Tibial nerve (tissue), 4 donors: ENCODE data around the gene NME3. TPM values are rescaled to one million over a fixed set of nuclear protein-coding genes. Genes with fewer than 3 reads are reported as not detected.

Experiments used
- DNase-seq, 2 donors: peaks; one replicate each; pipeline ENCODE4 v3.0.0-alpha.2; 2019; ENCODE audit warnings: low spot score in 2 of 2
- H3K27ac ChIP-seq, 4 donors: fragments of 200-600 bp; sonication (generic) in 3 of 4; one replicate each; pipeline ENCODE4 v1.5.1; 2017 to 2019; ENCODE audit warnings: mild to moderate bottlenecking in 1 of 4
- H3K27me3 ChIP-seq, 2 donors: fragments of 200-600 bp; sonication (generic) in 1 of 2; one replicate each; pipeline versions ENCODE4 v1.5.1 to v1.6.0; 2017 to 2019
- H3K36me3 ChIP-seq, 3 donors: fragments of 200-600 bp; sonication (generic); one replicate each; pipeline ENCODE4 v1.5.1; 2018 to 2019
- H3K4me1 ChIP-seq, 4 donors: fragments of 200-600 bp; sonication (generic) in 3 of 4; one replicate each; pipeline ENCODE4 v1.5.1; 2017 to 2019
- H3K4me3 ChIP-seq, 4 donors: fragments of 200-600 bp; sonication (generic) in 3 of 4; one replicate each; pipeline ENCODE4 v1.5.1; 2017 to 2019; ENCODE audit warnings: mild to moderate bottlenecking in 1 of 4, moderate library complexity in 1 of 4
- H3K9me3 ChIP-seq, 4 donors: fragments of 200-600 bp; sonication (generic) in 3 of 4; one replicate each; pipeline ENCODE4 v1.5.1; 2017 to 2019
- EP300 ChIP-seq, 2 donors: sonication (generic); formaldehyde crosslinking; IDR thresholded peaks; one replicate each; pipeline ENCODE4 v1.6.1; 2017; ENCODE audit warnings: antibody characterized with exemption in 2 of 2, mild to moderate bottlenecking in 1 of 2
- POLR2A ChIP-seq, 2 donors: fragments of 450-650 bp; IDR thresholded peaks; one replicate each; pipeline ENCODE4 v1.6.1; 2017; ENCODE audit warnings: antibody characterized with exemption in 2 of 2, mild to moderate bottlenecking in 2 of 2, moderate library complexity in 2 of 2
- WGBS, 2 donors: methylation state at CpG; one replicate each; pipeline ENCODE4 v1.1.5; 2018; 5-methylcytosine and 5-hydroxymethylcytosine counted together
- small RNA-seq: library from RNA; depleted of rRNA; stranded (forward); fragments of <200 nt; gene quantifications from one replicate; pipeline ENCODE3, GENCODE V24; 2016
- total RNA-seq, 4 donors: library from RNA; depleted of rRNA; stranded (reverse); fragments of >200 nt; gene quantifications; one replicate each; pipeline ENCODE4 v1.1.0, GENCODE V29; 2016
- TF ChIP-seq, protein P1 (sequence below), 5 experiments: fragments of 200-600 bp in 3 of 5; fragments of 450-650 bp in 2 of 5; sonication (generic) in 3 of 5; IDR thresholded peaks; one replicate each; pipeline ENCODE4 v1.5.1; 2016 to 2019; ENCODE audit warnings: antibody characterized with exemption in 5 of 5, mild to moderate bottlenecking in 3 of 5, moderate library complexity in 2 of 5

The NME3 gene
- total RNA-seq, 4 donors from 2014 or later: 113 to 198 (median 128) TPM

DNA sequence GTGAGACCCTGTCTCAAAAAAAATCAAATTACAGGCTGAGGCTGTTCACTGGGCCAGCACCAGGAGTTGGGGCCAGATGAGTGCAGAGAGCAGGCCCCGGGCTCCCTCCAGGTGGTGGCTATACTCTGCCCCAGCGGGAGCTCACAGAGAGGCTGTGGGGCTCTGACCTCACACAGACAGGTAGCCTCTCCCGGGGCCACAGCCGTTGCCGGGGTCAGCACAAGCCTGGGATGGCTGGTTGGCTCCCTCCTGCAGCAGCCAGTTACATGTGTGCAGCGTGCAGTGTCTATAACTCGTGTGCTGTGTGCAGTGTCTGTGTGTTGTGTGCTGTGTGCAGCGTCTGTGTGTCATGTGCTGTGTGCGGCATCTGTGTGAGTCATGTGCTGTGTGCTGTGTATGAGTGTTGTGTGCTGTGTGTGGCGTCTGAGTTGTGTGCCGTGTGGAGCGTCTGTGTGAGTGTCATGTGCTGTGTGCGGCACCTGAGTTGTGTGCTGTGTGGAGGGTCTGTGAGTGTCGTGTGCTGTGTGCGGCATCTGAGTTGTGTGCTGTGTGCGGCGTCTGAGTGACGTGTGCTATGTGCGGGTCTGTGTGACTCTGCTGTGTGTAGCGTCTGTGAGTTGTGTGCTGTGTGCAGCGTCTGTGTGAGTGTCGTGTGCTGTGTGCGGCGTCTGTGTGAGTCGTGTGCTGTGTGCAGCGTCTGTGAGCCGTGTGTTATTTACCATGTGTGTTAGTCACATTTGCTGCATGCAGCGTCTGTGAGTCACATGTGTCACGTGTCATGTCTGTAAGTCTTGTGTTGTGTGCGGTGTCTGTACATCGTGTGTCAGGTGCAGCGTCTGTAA, 44.5 kb downstream of the NME3 start:
- WGBS, 2 donors: 90 to 93% methylated on average over 29 to 30 of the region's 32 CpGs
- TF ChIP-seq EP300 (IDR thresholded peaks at IDR 0.05) (no peak), POLR2A (IDR thresholded peaks at IDR 0.05) (no peak)
- TF ChIP-seq, protein P1, sequence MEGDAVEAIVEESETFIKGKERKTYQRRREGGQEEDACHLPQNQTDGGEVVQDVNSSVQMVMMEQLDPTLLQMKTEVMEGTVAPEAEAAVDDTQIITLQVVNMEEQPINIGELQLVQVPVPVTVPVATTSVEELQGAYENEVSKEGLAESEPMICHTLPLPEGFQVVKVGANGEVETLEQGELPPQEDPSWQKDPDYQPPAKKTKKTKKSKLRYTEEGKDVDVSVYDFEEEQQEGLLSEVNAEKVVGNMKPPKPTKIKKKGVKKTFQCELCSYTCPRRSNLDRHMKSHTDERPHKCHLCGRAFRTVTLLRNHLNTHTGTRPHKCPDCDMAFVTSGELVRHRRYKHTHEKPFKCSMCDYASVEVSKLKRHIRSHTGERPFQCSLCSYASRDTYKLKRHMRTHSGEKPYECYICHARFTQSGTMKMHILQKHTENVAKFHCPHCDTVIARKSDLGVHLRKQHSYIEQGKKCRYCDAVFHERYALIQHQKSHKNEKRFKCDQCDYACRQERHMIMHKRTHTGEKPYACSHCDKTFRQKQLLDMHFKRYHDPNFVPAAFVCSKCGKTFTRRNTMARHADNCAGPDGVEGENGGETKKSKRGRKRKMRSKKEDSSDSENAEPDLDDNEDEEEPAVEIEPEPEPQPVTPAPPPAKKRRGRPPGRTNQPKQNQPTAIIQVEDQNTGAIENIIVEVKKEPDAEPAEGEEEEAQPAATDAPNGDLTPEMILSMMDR (IDR thresholded peaks at IDR 0.05): no peak
- no peak overlapping the region for H3K27ac ChIP-seq
- no peaks in the 10 kb centered on the region for H3K27me3 ChIP-seq
- no peak overlapping the region for H3K4me3 ChIP-seq
- H3K36me3 ChIP-seq: peaks cover 3 to 68% (median 18%) of the 10 kb centered on the region in 3 donors
- H3K4me1 ChIP-seq: peaks cover 0 to 31% (median 22%) of the 10 kb centered on the region in 4 donors
- DNase-seq: no peak
- no peaks in the 10 kb centered on the region for H3K9me3 ChIP-seq

DNA sequence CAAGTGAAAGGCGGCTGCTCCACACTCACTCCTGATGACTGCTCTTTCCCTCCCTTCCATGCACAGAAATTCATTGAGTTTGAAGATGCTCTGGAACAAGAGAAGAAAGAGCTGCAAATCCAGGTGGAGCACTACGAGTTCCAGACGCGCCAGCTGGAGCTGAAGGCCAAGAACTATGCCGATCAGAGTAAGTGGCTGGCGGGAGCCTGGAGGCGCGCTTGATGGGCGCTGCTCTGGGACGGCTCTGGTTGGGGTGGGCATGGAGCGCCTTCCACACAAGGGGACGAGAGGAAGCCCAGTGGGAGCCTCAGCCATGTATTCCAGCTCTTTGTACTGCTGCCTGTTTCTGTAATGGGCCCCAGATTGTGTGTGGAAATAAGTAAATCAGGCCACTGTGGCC, 46.9 kb downstream of the NME3 start:
- Histone ChIP-seq H3K4me1 (peaks cover 0 to 47% (median 32%) of the 10 kb centered on the region in 4 donors), H3K27ac (peak overlapping the region in 1 of 4 donors; percentile 78), H3K36me3 (peaks cover 3 to 45% (median 18%) of the 10 kb centered on the region in 3 donors), H3K4me3 (no peak overlapping the region), H3K9me3 (no peaks in the 10 kb centered on the region), H3K27me3 (no peaks in the 10 kb centered on the region)
- no peak for DNase-seq
- TF ChIP-seq, protein P1 (IDR thresholded peaks at IDR 0.05): no peak
- TF ChIP-seq EP300 (IDR thresholded peaks at IDR 0.05) (no peak), POLR2A (IDR thresholded peaks at IDR 0.05) (no peak)
- 89 to 90% methylated on average over 12 of the region's 12 CpGs for WGBS, 2 donors

DNA sequence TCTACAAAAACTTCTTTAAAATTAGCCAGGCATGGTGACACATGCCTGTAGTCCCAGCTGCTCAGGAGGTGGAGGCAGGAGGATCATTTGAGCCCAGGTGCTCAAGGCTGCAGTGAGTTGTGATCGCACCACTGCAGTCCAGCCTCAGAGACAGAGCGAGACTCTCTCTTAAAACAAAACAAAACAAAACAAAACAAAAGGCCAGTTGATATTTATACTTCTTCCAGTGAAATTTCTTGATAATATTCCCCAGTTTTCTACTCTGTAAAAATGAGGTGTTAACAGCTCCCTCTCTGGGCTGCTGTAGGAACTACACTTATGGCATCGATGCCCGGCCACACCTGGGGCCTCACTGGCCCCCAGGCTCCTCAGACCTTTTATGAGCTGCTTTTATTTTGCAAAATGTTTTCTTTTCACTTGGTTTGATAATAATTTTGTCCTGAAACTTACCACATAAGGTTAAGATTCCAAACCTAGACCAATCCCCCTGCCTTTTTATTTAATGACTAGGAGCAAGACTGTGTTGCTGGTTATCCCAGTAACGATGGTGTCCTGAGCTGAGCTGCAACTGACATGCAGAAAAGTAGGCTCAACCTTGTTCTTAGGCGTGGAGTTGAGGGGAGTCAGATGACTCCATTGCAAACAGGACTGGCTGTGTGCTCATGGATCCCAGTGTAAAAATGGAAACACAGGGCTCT, 47.7 kb downstream of the NME3 start:
- Histone ChIP-seq H3K27me3 (no peaks in the 10 kb centered on the region), H3K27ac (peak overlapping the region; percentile 38 to 80 (median 66)), H3K4me1 (peaks cover 0 to 47% (median 34%) of the 10 kb centered on the region in 4 donors), H3K4me3 (no peak overlapping the region), H3K36me3 (peaks cover 3 to 36% (median 10%) of the 10 kb centered on the region in 3 donors), H3K9me3 (no peaks in the 10 kb centered on the region)
- 31 to 40% methylated on average over 6 of the region's 6 CpGs for WGBS, 2 donors
- peak in 1 of 2 donors; percentile 52 for DNase-seq
- TF ChIP-seq EP300 (IDR thresholded peaks at IDR 0.05) (no peak), POLR2A (IDR thresholded peaks at IDR 0.05) (no peak)
- TF ChIP-seq, protein P1 (IDR thresholded peaks at IDR 0.05): peak; percentile 64 to 83 (median 71)

DNA sequence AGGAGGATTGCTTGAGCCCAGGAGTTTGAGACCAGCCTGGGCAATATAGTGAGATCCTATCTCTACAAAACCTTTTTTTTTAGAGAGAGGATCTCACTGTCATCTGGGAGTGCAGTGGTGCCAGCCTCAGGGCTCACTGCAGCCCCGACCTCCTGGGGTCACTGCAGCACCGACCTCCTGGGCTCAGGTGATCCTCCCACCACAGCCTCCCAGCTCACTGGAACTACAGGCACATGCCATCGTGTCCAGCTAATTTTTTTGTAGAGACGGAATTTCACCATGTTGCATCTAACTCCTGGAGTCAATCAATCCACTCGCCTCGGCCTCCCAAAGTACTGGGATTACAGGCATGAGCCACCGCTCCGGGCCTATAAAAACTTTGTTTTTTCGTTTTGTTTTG, 50.0 kb downstream of the NME3 start:
- TF ChIP-seq, protein P1 (IDR thresholded peaks at IDR 0.05): no peak
- TF ChIP-seq EP300 (IDR thresholded peaks at IDR 0.05) (no peak), POLR2A (IDR thresholded peaks at IDR 0.05) (no peak)
- H3K9me3 ChIP-seq: no peaks in the 10 kb centered on the region
- no peaks in the 10 kb centered on the region for H3K27me3 ChIP-seq
- peak overlapping the region in 3 of 4 donors; percentile 53 to 80 (median 78) for H3K27ac ChIP-seq
- no peak for DNase-seq
- peaks cover 3 to 15% (median 3%) of the 10 kb centered on the region in 3 donors for H3K36me3 ChIP-seq
- WGBS, 2 donors: 81 to 87% methylated on average over 9 of the region's 9 CpGs
- no peak overlapping the region for H3K4me3 ChIP-seq
- H3K4me1 ChIP-seq: peaks cover 0 to 47% (median 34%) of the 10 kb centered on the region in 4 donors

Small RNA genes lying within 50 kb of the gene (small RNA-seq; reads per million reads assigned to genes)
- 0.28 reads per million for gene MIR3177

Other genes starting within 250 kb of the NME3 start
- 10 to 100 TPM; 46.3 to 53.7 (median 48.9) TPM for gene TMEM204, start 237.9 kb downstream of the NME3 start, total RNA-seq
- 10 to 100 TPM; 26.8 to 49.5 (median 41.6) TPM for gene IFT140, start 159.5 kb downstream of the NME3 start, total RNA-seq
- gene CRAMP1, start 159.2 kb downstream of the NME3 start, total RNA-seq: 10 to 100 TPM; 11.6 to 30.6 (median 17.8) TPM
- 10 to 100 TPM; 15.0 to 28.9 (median 16.1) TPM for gene JPT2, start 93.3 kb downstream of the NME3 start, total RNA-seq
- 100 to 1,000 TPM in 2 of 4 donors, 10 to 100 TPM in 2; 92.6 to 188 (median 99.5) TPM for gene MAPK8IP3, start 65.3 kb downstream of the NME3 start, total RNA-seq
- gene EME2, start 1.3 kb upstream of the NME3 start, total RNA-seq: 10 to 100 TPM; 13.2 to 41.4 (median 17.7) TPM
- gene MRPS34, start 1.6 kb upstream of the NME3 start, total RNA-seq: 100 to 1,000 TPM in 1 of 4 donors, 10 to 100 TPM in 3; 58.1 to 121 (median 81.0) TPM
- 100 to 1,000 TPM in 3 of 4 donors, 10 to 100 TPM in 1; 90.7 to 122 (median 112) TPM for gene SPSB3, start 11.0 kb upstream of the NME3 start, total RNA-seq
- 10 to 100 TPM; 73.5 to 93.9 (median 87.4) TPM for gene NUBP2, start 11.4 kb upstream of the NME3 start, total RNA-seq
- gene IGFALS, start 22.2 kb upstream of the NME3 start, total RNA-seq: 1 to 10 TPM in 1 of 4 donors, under 1 TPM in 1, not detected in 2; 0.63 to 1.6 TPM
- 100 to 1,000 TPM in 2 of 4 donors, 10 to 100 TPM in 2; 89.2 to 161 (median 100) TPM for gene HAGH, start 55.3 kb upstream of the NME3 start, total RNA-seq
- gene FAHD1, start 55.7 kb upstream of the NME3 start, total RNA-seq: 10 to 100 TPM; 17.5 to 44.1 (median 33.7) TPM
- not detected for gene MEIOB, start 100.6 kb upstream of the NME3 start, total RNA-seq
- not detected for gene HS3ST6, start 146.9 kb upstream of the NME3 start, total RNA-seq
- 10 to 100 TPM; 22.5 to 46.1 (median 30.3) TPM for gene MSRB1, start 171.7 kb upstream of the NME3 start, total RNA-seq
- not detected for gene RPL3L, start 183.1 kb upstream of the NME3 start, total RNA-seq
- gene NDUFB10, start 188.0 kb upstream of the NME3 start, total RNA-seq: 100 to 1,000 TPM in 2 of 4 donors, 10 to 100 TPM in 2; 86.9 to 136 (median 116) TPM
- 1,000 to 10,000 TPM; 1,591 to 3,468 (median 1,745) TPM for gene RPS2, start 193.3 kb upstream of the NME3 start, total RNA-seq
- not detected for gene RNF151, start 195.3 kb upstream of the NME3 start, total RNA-seq
- gene TBL3, start 200.5 kb upstream of the NME3 start, total RNA-seq: 10 to 100 TPM; 37.6 to 70.8 (median 46.2) TPM
- gene NOXO1, start 209.9 kb upstream of the NME3 start, total RNA-seq: 1 to 10 TPM in 1 of 4 donors, not detected in 3; 3.9 TPM
- 10 to 100 TPM; 13.4 to 20.2 (median 18.1) TPM for gene GFER, start 212.7 kb upstream of the NME3 start, total RNA-seq
- 1 to 10 TPM in 1 of 4 donors, not detected in 3; 3.9 TPM for gene SYNGR3, start 218.4 kb upstream of the NME3 start, total RNA-seq
- 10 to 100 TPM; 37.0 to 83.1 (median 49.2) TPM for gene ZNF598, start 238.3 kb upstream of the NME3 start, total RNA-seq
- 1 to 10 TPM in 2 of 4 donors, not detected in 2; 3.0 to 3.1 TPM for gene NPW, start 248.2 kb upstream of the NME3 start, total RNA-seq